ENCODE data around the gene PTPN1. TPM values are rescaled to one million over a fixed set of nuclear protein-coding genes. Genes with fewer than 3 reads are reported as not detected.

PTPN1 gene
- total and polyA plus RNA-seq, 8 donors: 26.3 to 98.6 (median 30.4) TPM

DNA sequence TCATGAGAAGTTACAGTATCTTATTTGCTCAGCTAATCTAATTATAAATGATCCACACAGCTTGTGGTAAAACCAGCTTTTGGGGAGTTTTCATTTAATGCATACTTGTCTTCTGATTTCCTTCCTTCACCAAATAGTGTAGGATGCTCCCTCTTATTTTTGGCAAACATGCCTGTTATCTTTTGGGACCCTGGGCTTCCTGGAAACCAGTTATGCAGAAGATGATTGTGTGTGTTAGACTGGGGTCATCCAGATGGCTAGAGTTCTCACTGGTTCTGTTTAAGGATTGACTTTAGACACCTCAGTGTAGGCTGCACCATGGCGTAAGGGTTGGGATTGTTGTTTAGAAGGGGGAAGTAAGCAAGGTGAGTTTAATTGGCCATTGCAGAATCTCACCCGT lies 61.3 kb downstream of the PTPN1 start:
- TF ChIP-seq, protein P1, sequence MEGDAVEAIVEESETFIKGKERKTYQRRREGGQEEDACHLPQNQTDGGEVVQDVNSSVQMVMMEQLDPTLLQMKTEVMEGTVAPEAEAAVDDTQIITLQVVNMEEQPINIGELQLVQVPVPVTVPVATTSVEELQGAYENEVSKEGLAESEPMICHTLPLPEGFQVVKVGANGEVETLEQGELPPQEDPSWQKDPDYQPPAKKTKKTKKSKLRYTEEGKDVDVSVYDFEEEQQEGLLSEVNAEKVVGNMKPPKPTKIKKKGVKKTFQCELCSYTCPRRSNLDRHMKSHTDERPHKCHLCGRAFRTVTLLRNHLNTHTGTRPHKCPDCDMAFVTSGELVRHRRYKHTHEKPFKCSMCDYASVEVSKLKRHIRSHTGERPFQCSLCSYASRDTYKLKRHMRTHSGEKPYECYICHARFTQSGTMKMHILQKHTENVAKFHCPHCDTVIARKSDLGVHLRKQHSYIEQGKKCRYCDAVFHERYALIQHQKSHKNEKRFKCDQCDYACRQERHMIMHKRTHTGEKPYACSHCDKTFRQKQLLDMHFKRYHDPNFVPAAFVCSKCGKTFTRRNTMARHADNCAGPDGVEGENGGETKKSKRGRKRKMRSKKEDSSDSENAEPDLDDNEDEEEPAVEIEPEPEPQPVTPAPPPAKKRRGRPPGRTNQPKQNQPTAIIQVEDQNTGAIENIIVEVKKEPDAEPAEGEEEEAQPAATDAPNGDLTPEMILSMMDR (IDR thresholded peaks at IDR 0.05): no peak
- intact Hi-C loops (cut with DNase I): no loop called here
- Histone ChIP-seq H3K36me3 (peaks cover 0 to 77% of the 10 kb centered on the region in 2 donors), H3K4me3 (no peak overlapping the region), H3K27ac (peak overlapping the region in 1 of 2 donors; percentile 33), H3K27me3 (no peaks in the 10 kb centered on the region), H3K9me3 (no peaks in the 10 kb centered on the region), H3K4me1 (peaks cover 11 to 74% of the 10 kb centered on the region in 2 donors)
- ATAC-seq (no peak), DNase-seq (no peak)

DNA sequence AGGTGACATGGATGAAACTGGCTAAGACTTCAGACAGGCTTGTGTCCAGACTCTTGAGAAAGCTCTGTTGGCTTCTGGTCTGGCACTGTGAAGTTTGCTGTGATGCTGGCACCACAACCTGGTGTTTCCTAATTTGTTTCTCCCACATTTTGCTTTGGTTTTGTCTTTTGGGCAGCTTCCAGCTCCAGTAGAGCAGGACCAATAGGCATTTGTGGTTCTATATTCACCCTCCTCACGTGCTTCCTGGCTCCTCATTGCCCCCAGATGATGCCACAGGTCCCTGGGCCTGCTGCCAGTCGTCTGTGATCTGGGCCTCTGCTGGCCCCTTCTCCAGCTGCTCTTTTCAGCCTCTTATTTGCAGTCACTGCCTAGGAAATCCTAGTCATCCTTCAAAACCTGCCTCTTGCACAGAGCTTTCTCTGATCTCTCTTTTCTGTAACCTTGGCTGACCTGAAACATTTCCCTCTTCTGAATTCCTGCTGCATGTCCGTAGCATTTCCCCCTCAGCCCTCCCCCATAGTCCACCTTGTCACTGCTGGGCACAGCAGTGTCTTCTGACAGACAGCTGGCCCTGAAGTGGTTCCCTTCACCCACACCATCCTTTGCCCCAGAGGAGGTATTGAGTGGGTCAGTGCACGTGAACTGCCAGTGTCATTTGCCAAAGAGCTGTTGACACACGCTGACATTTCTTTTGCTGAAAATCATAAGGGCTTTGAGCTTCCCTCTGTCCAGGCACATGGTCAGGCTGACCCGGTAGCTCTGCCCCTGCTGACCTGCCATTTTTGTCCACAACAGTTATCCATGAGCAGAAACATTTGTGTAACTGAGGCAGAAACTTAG lies 63.0 kb downstream of the PTPN1 start:
- H3K36me3 ChIP-seq: peaks cover 0 to 77% of the 10 kb centered on the region in 2 donors
- H3K9me3 ChIP-seq: no peaks in the 10 kb centered on the region
- H3K27me3 ChIP-seq: no peaks in the 10 kb centered on the region
- ATAC-seq (peak; percentile 16), DNase-seq (no peak)
- intact Hi-C loops (cut with DNase I): no loop called here
- no peak overlapping the region for H3K4me3 ChIP-seq
- TF ChIP-seq, protein P1 (IDR thresholded peaks at IDR 0.05): no peak
- peak overlapping the region; percentile 4 to 28 for H3K27ac ChIP-seq
- H3K4me1 ChIP-seq: peaks cover 11 to 67% of the 10 kb centered on the region in 2 donors

DNA sequence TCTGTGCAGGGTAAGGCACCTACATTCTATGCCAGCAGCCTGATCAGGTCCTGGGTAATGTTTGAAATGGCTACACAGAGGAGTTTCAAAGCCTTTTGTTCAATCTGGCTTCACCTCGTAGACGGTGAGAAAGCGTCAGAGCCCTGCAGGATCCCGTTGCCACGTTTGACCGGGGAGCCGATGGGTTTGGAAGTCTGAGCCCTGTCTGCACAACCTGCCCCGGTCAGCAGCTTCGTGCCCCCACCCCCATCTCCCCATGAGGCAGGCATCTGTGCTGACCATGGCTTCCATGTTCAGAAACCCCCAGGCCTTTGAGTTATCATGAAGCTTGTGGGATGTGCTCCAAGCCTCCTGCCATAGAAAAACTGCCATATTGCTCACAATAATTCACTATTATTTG lies 63.9 kb downstream of the PTPN1 start:
- no peak for ATAC-seq
- no peak for DNase-seq
- no peaks in the 10 kb centered on the region for H3K9me3 ChIP-seq
- H3K4me1 ChIP-seq: peaks cover 11 to 60% of the 10 kb centered on the region in 2 donors
- TF ChIP-seq, protein P1 (IDR thresholded peaks at IDR 0.05): no peak
- intact Hi-C loops (cut with DNase I): no loop called here
- H3K36me3 ChIP-seq: peaks cover 1 to 77% of the 10 kb centered on the region in 2 donors
- no peak overlapping the region for H3K27ac ChIP-seq
- no peak overlapping the region for H3K4me3 ChIP-seq
- H3K27me3 ChIP-seq: no peaks in the 10 kb centered on the region

DNA sequence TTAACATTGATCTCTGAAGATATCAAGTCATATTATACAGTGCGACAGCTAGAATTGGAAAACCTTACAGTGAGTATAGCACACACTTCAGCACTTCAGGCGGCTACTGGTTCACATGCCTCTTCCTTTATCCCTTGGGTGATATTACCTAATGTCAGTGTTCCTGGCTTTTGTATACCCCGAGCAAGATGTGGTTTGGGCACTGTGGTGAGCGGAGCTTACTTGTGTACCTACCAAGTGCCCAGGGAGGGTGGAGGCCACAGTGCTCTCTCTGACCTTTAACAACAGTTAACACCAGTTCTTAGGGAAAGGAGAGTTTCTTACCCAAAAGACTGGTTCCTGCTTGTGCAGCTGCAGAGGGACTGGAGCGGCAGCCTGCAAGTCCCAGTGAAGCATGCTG lies 64.4 kb downstream of the PTPN1 start:
- no peak for ATAC-seq
- no peak overlapping the region for H3K27ac ChIP-seq
- TF ChIP-seq, protein P1 (IDR thresholded peaks at IDR 0.05): no peak
- no peaks in the 10 kb centered on the region for H3K27me3 ChIP-seq
- H3K4me3 ChIP-seq: no peak overlapping the region
- H3K36me3 ChIP-seq: peaks cover 4 to 77% of the 10 kb centered on the region in 2 donors
- H3K4me1 ChIP-seq: peaks cover 11 to 60% of the 10 kb centered on the region in 2 donors
- no peak for DNase-seq
- intact Hi-C loops (cut with DNase I): no loop called here
- H3K9me3 ChIP-seq: no peaks in the 10 kb centered on the region

DNA sequence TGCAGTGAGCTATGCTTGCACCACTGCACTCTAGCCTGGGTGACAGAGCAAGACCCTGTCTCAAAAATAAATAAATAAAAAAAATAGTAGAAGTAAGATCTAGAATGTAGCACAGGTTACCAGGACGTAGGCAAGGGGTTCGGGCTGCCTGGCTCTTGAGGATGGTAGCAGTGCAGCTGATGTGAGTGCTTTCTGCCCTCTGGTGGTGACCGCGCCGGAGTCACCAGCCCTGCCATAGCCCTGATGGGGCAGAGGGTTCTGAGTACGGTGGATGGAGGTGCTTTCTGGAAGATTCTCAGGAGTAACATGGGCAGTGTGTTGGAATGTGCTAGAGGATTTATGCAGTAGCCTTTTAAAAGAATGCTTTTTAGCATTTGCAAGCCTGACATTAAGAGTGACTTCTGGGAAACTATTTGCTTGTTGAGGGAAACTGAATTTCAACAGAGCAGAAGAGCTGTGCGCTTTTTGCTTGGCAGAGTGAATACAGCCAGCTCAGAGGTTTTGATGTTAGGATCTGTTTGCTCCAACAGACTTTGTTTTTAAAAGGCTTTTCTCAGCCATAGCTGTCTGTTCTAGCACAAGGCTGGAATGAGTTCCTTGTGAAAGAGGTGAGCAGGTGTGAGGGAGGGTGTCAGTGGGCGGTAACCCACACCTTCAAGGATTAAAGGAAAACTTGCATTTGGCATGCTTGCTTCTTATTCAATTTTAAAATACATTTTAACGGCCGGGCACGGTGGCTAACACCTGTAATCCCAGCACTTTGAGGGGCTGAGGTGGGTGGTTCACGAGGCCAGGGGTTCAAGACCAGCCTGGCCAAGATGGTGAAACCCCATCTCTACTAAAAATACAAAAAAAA lies 65.9 kb downstream of the PTPN1 start:
- H3K27ac ChIP-seq: no peak overlapping the region
- ATAC-seq (peak; percentile 79), DNase-seq (peak; percentile 52 to 88 (median 78))
- H3K9me3 ChIP-seq: no peaks in the 10 kb centered on the region
- no peak overlapping the region for H3K4me3 ChIP-seq
- H3K4me1 ChIP-seq: peaks cover 8 to 45% of the 10 kb centered on the region in 2 donors
- TF ChIP-seq, protein P1 (IDR thresholded peaks at IDR 0.05): peak; percentile 75 to 84
- H3K27me3 ChIP-seq: no peaks in the 10 kb centered on the region
- H3K36me3 ChIP-seq: peaks cover 4 to 80% of the 10 kb centered on the region in 2 donors
- intact Hi-C loops (cut with DNase I): loop anchor here in 1 of 2 donors (5.0 kb wide), 2 partner anchors 99 to 389 kb away; no protein-coding TSS in a partner anchor
